Liver (tissue), 9 donors: ENCODE data around the gene CSNK2A2. TPM values are rescaled to one million over a fixed set of nuclear protein-coding genes. Genes with fewer than 3 reads are reported as not detected.

Experiments
- DNase-seq: peaks from one replicate; pipeline ENCODE4 v3.0.0-alpha.2; 2017; ENCODE audit warnings: low spot score
- H3K27ac ChIP-seq, 2 donors: one replicate each; pipeline ENCODE4 v1.7.0; 2013; ENCODE audit warnings: inconsistent platforms in 2 of 2, low read length in 2 of 2, control low read depth in 1 of 2, low read depth in 1 of 2, mild to moderate bottlenecking in 1 of 2
- H3K27me3 ChIP-seq, 4 donors: one replicate each; pipeline versions ENCODE4 v1.6.1 to v1.7.0; 2013; ENCODE audit warnings: low read length in 3 of 4, inconsistent platforms in 1 of 4, mild to moderate bottlenecking in 1 of 4, moderate library complexity in 1 of 4; ENCODE audit not compliant: control insufficient read depth in 4 of 4, insufficient read depth in 4 of 4
- H3K36me3 ChIP-seq, 4 donors: one replicate each; pipeline versions ENCODE4 v1.6.1 to v1.7.0; 2013; ENCODE audit warnings: low read length in 3 of 4, mild to moderate bottlenecking in 3 of 4, low read depth in 1 of 4, moderate library complexity in 1 of 4; ENCODE audit not compliant: control insufficient read depth in 4 of 4, insufficient read depth in 3 of 4
- H3K4me1 ChIP-seq, 4 donors: one replicate each; pipeline versions ENCODE4 v1.6.1 to v1.7.0; 2013; ENCODE audit warnings: low read length in 3 of 4, mild to moderate bottlenecking in 3 of 4, moderate library complexity in 1 of 4; ENCODE audit not compliant: control insufficient read depth in 4 of 4, insufficient read depth in 4 of 4
- H3K4me3 ChIP-seq, 3 donors: one replicate each; pipeline versions ENCODE4 v1.6.1 to v1.7.0; 2013; ENCODE audit warnings: low read length in 3 of 3, control low read depth in 1 of 3, low read depth in 1 of 3, mild to moderate bottlenecking in 1 of 3
- H3K9ac ChIP-seq, 2 donors: one replicate each; pipeline ENCODE4 v1.7.0; 2013; ENCODE audit warnings: low read length in 2 of 2, mild to moderate bottlenecking in 2 of 2, moderate library complexity in 2 of 2, control low read depth in 1 of 2, low read depth in 1 of 2
- H3K9me3 ChIP-seq, 4 donors: one replicate each; pipeline versions ENCODE4 v1.6.1 to v1.7.0; 2013; ENCODE audit warnings: low read length in 3 of 4; ENCODE audit not compliant: control insufficient read depth in 4 of 4
- EGR1 ChIP-seq, 2 donors: IDR thresholded peaks; 2 replicates each; pipeline ENCODE4 v1.6.1; 2016 to 2018; ENCODE audit warnings: antibody characterized with exemption in 2 of 2, low read depth in 2 of 2
- FOXA1 ChIP-seq: IDR thresholded peaks from 2 replicates; pipeline ENCODE4 v1.6.1; 2016; ENCODE audit warnings: antibody characterized with exemption
- FOXA2 ChIP-seq: IDR thresholded peaks from 2 replicates; pipeline ENCODE4 v1.6.1; 2016; ENCODE audit warnings: antibody characterized with exemption
- GABPA ChIP-seq, 2 donors: IDR thresholded peaks in 1 of 2; conservative IDR thresholded peaks in 1 of 2; 2 replicates each; pipeline ENCODE4 v1.6.1; 2016; ENCODE audit warnings: antibody characterized with exemption in 2 of 2, mild to moderate bottlenecking in 1 of 2, moderate library complexity in 1 of 2
- HNF4A ChIP-seq, 2 donors: conservative IDR thresholded peaks; 2 replicates each; pipeline ENCODE4 v1.6.1; 2016; ENCODE audit warnings: antibody characterized with exemption in 2 of 2, mild to moderate bottlenecking in 2 of 2
- HNF4G ChIP-seq: IDR thresholded peaks from 2 replicates; pipeline ENCODE4 v1.6.1; 2016; ENCODE audit warnings: antibody characterized with exemption
- JUND ChIP-seq, 2 donors: IDR thresholded peaks; 2 replicates each; pipeline ENCODE4 v1.6.1; 2016; ENCODE audit warnings: antibody characterized with exemption in 2 of 2
- NR2F2 ChIP-seq: IDR thresholded peaks from 2 replicates; pipeline ENCODE4 v1.6.1; 2016; ENCODE audit warnings: antibody characterized with exemption
- RAD21 ChIP-seq, 2 donors: IDR thresholded peaks; 2 replicates each; pipeline ENCODE4 v1.6.1; 2016; ENCODE audit warnings: antibody characterized with exemption in 2 of 2, mild to moderate bottlenecking in 2 of 2
- RXRA ChIP-seq, 2 donors: IDR thresholded peaks; 2 replicates each; pipeline ENCODE4 v1.6.1; 2017 to 2018; ENCODE audit warnings: antibody characterized with exemption in 2 of 2, mild to moderate bottlenecking in 1 of 2
- SP1 ChIP-seq: IDR thresholded peaks from 2 replicates; pipeline ENCODE4 v1.6.1; 2018; ENCODE audit warnings: antibody characterized with exemption, mild to moderate bottlenecking
- TAF1 ChIP-seq: conservative IDR thresholded peaks from 2 replicates; pipeline ENCODE4 v1.6.1; 2016; ENCODE audit warnings: antibody characterized with exemption, mild to moderate bottlenecking
- YY1 ChIP-seq: IDR thresholded peaks from 2 replicates; pipeline ENCODE4 v1.6.1; 2016; ENCODE audit warnings: antibody characterized with exemption, mild to moderate bottlenecking
- WGBS: extraction: QIAGEN DNeasy Blood & Tissue Kit; methylation state at CpG from one replicate; pipeline ENCODE4 v1.1.7; 2013; 5-methylcytosine and 5-hydroxymethylcytosine counted together
- polyA plus RNA-seq, 2 donors: library from polyadenylated mRNA; stranded (reverse) in 1 of 2; unstranded in 1 of 2; fragments of 200-250 nt in 1 of 2; fragments of >200 nt in 1 of 2; fragmentation: Nextera tagmentation in 1 of 2; extraction: Ambion mirVana in 1 of 2; gene quantifications; one replicate each; pipeline versions ENCODE4 v1.2.1 to v1.2.3, GENCODE V29; 2013 to 2015
- total RNA-seq, 2 donors: library from RNA; depleted of rRNA; stranded (reverse); fragments of >200 nt; gene quantifications; one replicate each; pipeline ENCODE4 v1.2.3, GENCODE V29; 2014
- TF ChIP-seq, protein P1 (sequence below): IDR thresholded peaks from 2 replicates; pipeline ENCODE4 v1.6.1; 2016; ENCODE audit warnings: antibody characterized with exemption
- TF ChIP-seq, protein P2 (sequence below): IDR thresholded peaks from 2 replicates; pipeline ENCODE4 v1.6.1; 2016; ENCODE audit warnings: antibody characterized with exemption
- TF ChIP-seq, protein P3 (sequence below): IDR thresholded peaks from 2 replicates; pipeline ENCODE4 v1.6.1; 2016; ENCODE audit warnings: antibody characterized with exemption
- TF ChIP-seq, protein P4 (sequence below): fragments of 150-350 bp; IDR thresholded peaks from 2 replicates; pipeline ENCODE4 v1.5.1; 2017; ENCODE audit warnings: improper control_type of control experiment, low read depth, low read length; ENCODE audit not compliant: missing input control
- TF ChIP-seq, protein P5 (sequence below): IDR thresholded peaks from 2 replicates; pipeline ENCODE4 v1.6.1; 2016; ENCODE audit warnings: antibody characterized with exemption, mild to moderate bottlenecking
- donor health status: healthy.
- donor health status: healthy.
- donor health status: healthy.
- donor health status: healthy.
- donor health status: healthy.

CSNK2A2 gene
- total and polyA plus RNA-seq, 4 donors, result 9.4 to 21.0 (median 14.7) TPM

DNA sequence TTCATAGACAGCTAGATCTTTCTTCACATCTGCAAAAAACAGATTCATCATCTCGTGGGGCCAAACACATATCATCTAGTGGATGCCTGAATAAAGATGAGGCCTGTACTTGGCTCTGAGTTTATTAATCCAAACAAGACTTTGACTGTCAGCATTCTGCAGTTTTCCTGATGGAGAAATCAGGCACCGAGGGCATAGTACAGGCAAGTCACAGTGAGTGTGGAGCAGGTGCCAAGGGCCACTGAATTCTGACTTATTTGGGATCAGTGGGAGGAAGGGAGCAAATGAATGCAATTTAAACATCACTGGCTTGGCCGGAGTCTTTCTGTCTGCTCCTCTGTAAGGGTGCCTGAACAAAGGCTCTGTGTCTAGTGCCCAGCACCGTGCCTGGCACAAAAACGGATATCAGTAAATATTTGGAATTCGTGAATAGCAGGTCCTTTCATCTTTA, 69.7 kb downstream of the CSNK2A2 start:
- TF ChIP-seq, protein P1, sequence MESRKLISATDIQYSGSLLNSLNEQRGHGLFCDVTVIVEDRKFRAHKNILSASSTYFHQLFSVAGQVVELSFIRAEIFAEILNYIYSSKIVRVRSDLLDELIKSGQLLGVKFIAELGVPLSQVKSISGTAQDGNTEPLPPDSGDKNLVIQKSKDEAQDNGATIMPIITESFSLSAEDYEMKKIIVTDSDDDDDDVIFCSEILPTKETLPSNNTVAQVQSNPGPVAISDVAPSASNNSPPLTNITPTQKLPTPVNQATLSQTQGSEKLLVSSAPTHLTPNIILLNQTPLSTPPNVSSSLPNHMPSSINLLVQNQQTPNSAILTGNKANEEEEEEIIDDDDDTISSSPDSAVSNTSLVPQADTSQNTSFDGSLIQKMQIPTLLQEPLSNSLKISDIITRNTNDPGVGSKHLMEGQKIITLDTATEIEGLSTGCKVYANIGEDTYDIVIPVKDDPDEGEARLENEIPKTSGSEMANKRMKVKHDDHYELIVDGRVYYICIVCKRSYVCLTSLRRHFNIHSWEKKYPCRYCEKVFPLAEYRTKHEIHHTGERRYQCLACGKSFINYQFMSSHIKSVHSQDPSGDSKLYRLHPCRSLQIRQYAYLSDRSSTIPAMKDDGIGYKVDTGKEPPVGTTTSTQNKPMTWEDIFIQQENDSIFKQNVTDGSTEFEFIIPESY, result peak; percentile 63
- TF ChIP-seq NR2F2 (no peak), GABPA (IDR thresholded peaks at IDR 0.05 in 1 of 2, conservative IDR thresholded peaks at IDR 0.05 in 1 of 2) (peak in 1 of 2 donors; percentile 61), FOXA2 (peak; percentile 70), RAD21 (IDR thresholded peaks at IDR 0.05) (peak; percentile 41 to 61), SP1 (peak; percentile 93), YY1 (peak; percentile 79), RXRA (IDR thresholded peaks at IDR 0.05) (peak; percentile 79 to 86), FOXA1 (peak; percentile 58), TAF1 (peak; percentile 34), JUND (IDR thresholded peaks at IDR 0.05) (peak; percentile 42 to 72), HNF4A (conservative IDR thresholded peaks at IDR 0.05) (peak; percentile 97), HNF4G (peak; percentile 86), EGR1 (IDR thresholded peaks at IDR 0.05; ENCODE audit: low read depth in 2 of 2) (peak in 1 of 2 donors; percentile 68)
- TF ChIP-seq, protein P2, sequence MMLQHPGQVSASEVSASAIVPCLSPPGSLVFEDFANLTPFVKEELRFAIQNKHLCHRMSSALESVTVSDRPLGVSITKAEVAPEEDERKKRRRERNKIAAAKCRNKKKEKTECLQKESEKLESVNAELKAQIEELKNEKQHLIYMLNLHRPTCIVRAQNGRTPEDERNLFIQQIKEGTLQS, result no peak
- TF ChIP-seq, protein P3, sequence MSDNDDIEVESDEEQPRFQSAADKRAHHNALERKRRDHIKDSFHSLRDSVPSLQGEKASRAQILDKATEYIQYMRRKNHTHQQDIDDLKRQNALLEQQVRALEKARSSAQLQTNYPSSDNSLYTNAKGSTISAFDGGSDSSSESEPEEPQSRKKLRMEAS, result peak; percentile 95
- TF ChIP-seq, protein P4, sequence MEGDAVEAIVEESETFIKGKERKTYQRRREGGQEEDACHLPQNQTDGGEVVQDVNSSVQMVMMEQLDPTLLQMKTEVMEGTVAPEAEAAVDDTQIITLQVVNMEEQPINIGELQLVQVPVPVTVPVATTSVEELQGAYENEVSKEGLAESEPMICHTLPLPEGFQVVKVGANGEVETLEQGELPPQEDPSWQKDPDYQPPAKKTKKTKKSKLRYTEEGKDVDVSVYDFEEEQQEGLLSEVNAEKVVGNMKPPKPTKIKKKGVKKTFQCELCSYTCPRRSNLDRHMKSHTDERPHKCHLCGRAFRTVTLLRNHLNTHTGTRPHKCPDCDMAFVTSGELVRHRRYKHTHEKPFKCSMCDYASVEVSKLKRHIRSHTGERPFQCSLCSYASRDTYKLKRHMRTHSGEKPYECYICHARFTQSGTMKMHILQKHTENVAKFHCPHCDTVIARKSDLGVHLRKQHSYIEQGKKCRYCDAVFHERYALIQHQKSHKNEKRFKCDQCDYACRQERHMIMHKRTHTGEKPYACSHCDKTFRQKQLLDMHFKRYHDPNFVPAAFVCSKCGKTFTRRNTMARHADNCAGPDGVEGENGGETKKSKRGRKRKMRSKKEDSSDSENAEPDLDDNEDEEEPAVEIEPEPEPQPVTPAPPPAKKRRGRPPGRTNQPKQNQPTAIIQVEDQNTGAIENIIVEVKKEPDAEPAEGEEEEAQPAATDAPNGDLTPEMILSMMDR, result no peak
- TF ChIP-seq, protein P5, sequence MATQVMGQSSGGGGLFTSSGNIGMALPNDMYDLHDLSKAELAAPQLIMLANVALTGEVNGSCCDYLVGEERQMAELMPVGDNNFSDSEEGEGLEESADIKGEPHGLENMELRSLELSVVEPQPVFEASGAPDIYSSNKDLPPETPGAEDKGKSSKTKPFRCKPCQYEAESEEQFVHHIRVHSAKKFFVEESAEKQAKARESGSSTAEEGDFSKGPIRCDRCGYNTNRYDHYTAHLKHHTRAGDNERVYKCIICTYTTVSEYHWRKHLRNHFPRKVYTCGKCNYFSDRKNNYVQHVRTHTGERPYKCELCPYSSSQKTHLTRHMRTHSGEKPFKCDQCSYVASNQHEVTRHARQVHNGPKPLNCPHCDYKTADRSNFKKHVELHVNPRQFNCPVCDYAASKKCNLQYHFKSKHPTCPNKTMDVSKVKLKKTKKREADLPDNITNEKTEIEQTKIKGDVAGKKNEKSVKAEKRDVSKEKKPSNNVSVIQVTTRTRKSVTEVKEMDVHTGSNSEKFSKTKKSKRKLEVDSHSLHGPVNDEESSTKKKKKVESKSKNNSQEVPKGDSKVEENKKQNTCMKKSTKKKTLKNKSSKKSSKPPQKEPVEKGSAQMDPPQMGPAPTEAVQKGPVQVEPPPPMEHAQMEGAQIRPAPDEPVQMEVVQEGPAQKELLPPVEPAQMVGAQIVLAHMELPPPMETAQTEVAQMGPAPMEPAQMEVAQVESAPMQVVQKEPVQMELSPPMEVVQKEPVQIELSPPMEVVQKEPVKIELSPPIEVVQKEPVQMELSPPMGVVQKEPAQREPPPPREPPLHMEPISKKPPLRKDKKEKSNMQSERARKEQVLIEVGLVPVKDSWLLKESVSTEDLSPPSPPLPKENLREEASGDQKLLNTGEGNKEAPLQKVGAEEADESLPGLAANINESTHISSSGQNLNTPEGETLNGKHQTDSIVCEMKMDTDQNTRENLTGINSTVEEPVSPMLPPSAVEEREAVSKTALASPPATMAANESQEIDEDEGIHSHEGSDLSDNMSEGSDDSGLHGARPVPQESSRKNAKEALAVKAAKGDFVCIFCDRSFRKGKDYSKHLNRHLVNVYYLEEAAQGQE, result peak; percentile 66
- DNase-seq, result no peak
- Histone ChIP-seq H3K9ac (peak overlapping the region in 1 of 2 donors; percentile 75), H3K27me3 (no peaks in the 10 kb centered on the region), H3K36me3 (no peaks in the 10 kb centered on the region), H3K27ac (peak overlapping the region; percentile 80 to 95), H3K4me3 (peak overlapping the region; percentile 68 to 96 (median 89)), H3K9me3 (no peaks in the 10 kb centered on the region), H3K4me1 (peaks cover 5 to 48% (median 38%) of the 10 kb centered on the region in 4 donors)
- 2% methylated on average over 6 of the region's 6 CpGs for WGBS
